Immature natural killer cell (primary cell): ENCODE data around the gene SCP2. TPM values are rescaled to one million over a fixed set of nuclear protein-coding genes. Genes with fewer than 3 reads are reported as not detected.

Experiments used
- DNase-seq, 3 donors: peaks; one replicate each; pipeline ENCODE4 v3.0.0; 2022; ENCODE audit warnings: mixed read lengths in 1 of 3
- H3K27ac Mint-ChIP-seq, 6 donors: one replicate each; pipeline ENCODE4 v1.8.0; 2020; ENCODE audit warnings: mixed read lengths in 6 of 6, mild to moderate bottlenecking in 5 of 6, inconsistent platforms in 4 of 6, moderate library complexity in 3 of 6
- H3K27me3 Mint-ChIP-seq, 3 donors: one replicate each; pipeline ENCODE4 v1.8.0; 2020 to 2021; ENCODE audit warnings: low read depth in 3 of 3, mild to moderate bottlenecking in 3 of 3, mixed read lengths in 3 of 3, moderate library complexity in 3 of 3, inconsistent platforms in 1 of 3
- H3K36me3 Mint-ChIP-seq, 3 donors: one replicate each; pipeline ENCODE4 v1.8.0; 2020; ENCODE audit warnings: mixed read lengths in 3 of 3, inconsistent platforms in 2 of 3, mild to moderate bottlenecking in 2 of 3
- H3K4me1 Mint-ChIP-seq, 2 donors: one replicate each; pipeline ENCODE4 v1.8.0; 2020; ENCODE audit warnings: inconsistent platforms in 2 of 2, mild to moderate bottlenecking in 2 of 2, mixed read lengths in 2 of 2, moderate library complexity in 1 of 2
- H3K4me3 Mint-ChIP-seq, 5 donors: one replicate each; pipeline ENCODE4 v1.8.0; 2020; ENCODE audit warnings: mild to moderate bottlenecking in 5 of 5, mixed read lengths in 5 of 5, inconsistent platforms in 3 of 5, moderate library complexity in 3 of 5
- H3K9me3 Mint-ChIP-seq, 6 donors: one replicate each; pipeline ENCODE4 v1.8.0; 2020; ENCODE audit warnings: mild to moderate bottlenecking in 6 of 6, mixed read lengths in 6 of 6, inconsistent platforms in 4 of 6, moderate library complexity in 3 of 6
- polyA plus RNA-seq, 3 donors: library from polyadenylated mRNA; unstranded; fragments of 300-500 nt; fragmentation: Illumina TruSeq; gene quantifications; one replicate each; pipeline ENCODE4 v1.2.3, GENCODE V29; 2021

SCP2 gene
- polyA plus RNA-seq, 3 donors from 2014 or later, result 257 to 343 (median 261) TPM

DNA sequence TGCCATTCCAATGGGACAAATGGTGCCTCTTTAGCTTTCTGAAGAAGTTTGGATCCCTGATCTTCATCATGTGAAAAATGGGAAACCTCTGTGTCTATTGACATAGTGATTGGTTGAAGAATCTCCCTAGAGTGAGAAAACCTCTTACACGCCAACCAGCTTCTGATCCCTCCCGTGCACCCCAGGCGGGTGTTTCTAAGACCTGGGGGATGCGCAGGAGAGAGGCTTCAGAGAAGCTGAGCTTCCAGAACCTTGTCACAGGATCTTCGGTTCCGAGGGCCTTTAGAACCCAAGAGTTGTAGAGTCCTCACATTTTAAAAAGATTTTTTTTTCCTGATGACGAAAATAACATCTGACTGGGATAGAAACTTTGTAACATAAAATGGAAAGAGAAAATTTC, 146.2 kb downstream of the SCP2 start:
- H3K4me3 Mint-ChIP-seq, result no peak overlapping the region
- H3K27me3 Mint-ChIP-seq, result peaks cover 0 to 9% (median 1%) of the 10 kb centered on the region in 3 donors
- H3K4me1 Mint-ChIP-seq, result peaks cover 0 to 6% of the 10 kb centered on the region in 2 donors
- DNase-seq, result no peak
- peaks cover 0 to 3% (median 0%) of the 10 kb centered on the region in 3 donors for H3K36me3 Mint-ChIP-seq
- H3K9me3 Mint-ChIP-seq, result no peaks in the 10 kb centered on the region
- H3K27ac Mint-ChIP-seq, result no peak overlapping the region

DNA sequence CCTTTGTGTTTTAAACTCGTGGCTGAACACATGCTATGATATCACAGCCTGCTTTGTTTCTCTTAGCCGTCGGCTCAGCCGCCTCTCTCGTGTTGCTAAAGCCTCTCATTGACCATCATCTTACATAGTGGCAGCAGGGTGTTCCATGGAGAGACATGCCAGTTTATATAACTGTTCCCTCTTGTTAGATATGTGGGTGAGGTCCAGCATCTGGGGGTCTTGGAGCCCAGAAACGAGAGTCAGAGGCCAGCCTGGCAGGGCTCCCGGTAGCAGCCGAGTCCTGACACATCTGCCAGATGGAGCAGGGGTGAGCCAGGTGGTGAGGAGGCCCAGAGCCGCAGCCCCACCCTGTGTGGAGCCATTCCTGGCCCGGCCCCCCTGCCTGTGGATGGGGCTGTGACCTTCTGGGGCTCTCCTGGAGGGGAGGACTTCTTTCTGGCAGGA, 146.8 kb downstream of the SCP2 start:
- H3K4me1 Mint-ChIP-seq, result peaks cover 0 to 6% of the 10 kb centered on the region in 2 donors
- no peak overlapping the region for H3K27ac Mint-ChIP-seq
- peaks cover 0 to 9% (median 1%) of the 10 kb centered on the region in 3 donors for H3K27me3 Mint-ChIP-seq
- H3K9me3 Mint-ChIP-seq, result no peaks in the 10 kb centered on the region
- H3K4me3 Mint-ChIP-seq, result no peak overlapping the region
- DNase-seq, result no peak
- H3K36me3 Mint-ChIP-seq, result peaks cover 0 to 3% (median 0%) of the 10 kb centered on the region in 3 donors

DNA sequence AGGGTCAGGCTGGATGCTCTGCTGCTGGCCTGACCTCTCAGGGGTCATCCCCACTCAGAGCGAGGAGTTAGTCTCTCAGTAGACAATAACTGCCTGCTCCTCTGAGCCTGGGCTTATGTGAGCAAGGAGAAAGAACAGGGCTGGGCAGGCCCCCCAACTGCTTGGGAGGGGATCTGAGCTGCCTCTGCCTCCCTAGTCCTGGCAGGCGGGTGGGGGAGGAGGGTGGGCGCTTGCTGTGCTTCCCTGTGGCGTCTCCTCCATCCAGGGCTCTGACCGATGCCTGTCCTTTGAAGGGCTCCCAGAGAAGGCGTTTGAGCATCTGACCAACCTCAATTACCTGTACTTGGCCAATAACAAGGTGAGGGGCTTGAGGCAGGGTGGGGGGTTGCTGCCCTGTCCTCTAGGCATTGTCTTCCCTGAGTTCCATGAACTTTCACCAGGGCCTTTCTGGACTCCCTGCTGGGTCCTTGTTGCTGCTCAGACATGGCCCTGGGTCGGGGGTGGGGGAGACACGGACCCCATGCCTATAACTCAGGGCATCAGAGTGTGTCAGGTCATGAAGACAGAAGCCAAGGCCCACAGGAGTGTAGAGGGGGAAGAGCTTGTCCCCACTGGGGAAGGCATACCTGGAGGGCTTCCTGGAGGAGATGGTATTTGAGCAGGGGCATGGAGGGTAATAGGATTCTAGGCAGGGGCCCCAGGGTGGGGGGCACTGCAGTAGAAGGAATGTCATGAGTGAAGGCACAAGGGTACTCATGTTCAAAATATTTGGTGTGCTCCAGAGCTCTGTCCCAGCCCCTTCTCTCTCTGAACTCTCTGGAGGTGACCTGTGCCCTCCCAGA, 147.5 kb downstream of the SCP2 start:
- H3K27me3 Mint-ChIP-seq, result peaks cover 0 to 8% (median 1%) of the 10 kb centered on the region in 3 donors
- peaks cover 0 to 3% (median 0%) of the 10 kb centered on the region in 3 donors for H3K36me3 Mint-ChIP-seq
- H3K4me3 Mint-ChIP-seq, result no peak overlapping the region
- no peaks in the 10 kb centered on the region for H3K9me3 Mint-ChIP-seq
- H3K27ac Mint-ChIP-seq, result peak overlapping the region in 1 of 6 donors; percentile 9
- DNase-seq, result no peak
- peaks cover 0 to 6% of the 10 kb centered on the region in 2 donors for H3K4me1 Mint-ChIP-seq

DNA sequence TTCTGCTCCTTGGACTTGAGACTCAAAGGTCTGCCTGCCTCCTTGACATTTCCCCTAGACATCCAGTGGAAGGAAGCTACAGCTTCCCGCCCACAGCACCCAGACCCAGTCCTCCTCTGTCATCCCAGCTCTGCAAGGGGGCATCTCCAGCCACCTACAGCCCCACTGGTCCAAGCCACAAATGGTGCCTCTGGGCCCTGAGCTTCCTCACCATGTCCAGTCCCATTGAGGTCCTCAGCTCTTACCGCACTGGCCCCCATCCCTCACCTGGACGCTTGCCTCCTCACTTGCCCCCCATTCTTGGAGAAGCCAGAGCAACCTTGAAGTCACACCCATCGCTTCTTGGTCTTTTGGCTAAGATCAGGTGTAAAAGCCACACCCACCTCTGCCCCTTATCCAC, 148.1 kb downstream of the SCP2 start:
- no peak overlapping the region for H3K4me3 Mint-ChIP-seq
- peak overlapping the region in 1 of 6 donors; percentile 9 for H3K27ac Mint-ChIP-seq
- H3K36me3 Mint-ChIP-seq, result peaks cover 0 to 3% (median 0%) of the 10 kb centered on the region in 3 donors
- peaks cover 0 to 8% (median 1%) of the 10 kb centered on the region in 3 donors for H3K27me3 Mint-ChIP-seq
- no peak for DNase-seq
- H3K9me3 Mint-ChIP-seq, result no peaks in the 10 kb centered on the region
- H3K4me1 Mint-ChIP-seq, result peaks cover 0 to 6% of the 10 kb centered on the region in 2 donors

GRCh38 chr1:53075761-53076163, 148.7 kb downstream of the SCP2 start:
- Mint-ChIP-seq H3K4me3 (no peak overlapping the region), H3K36me3 (peaks cover 0 to 3% (median 0%) of the 10 kb centered on the region in 3 donors), H3K9me3 (no peaks in the 10 kb centered on the region), H3K4me1 (peaks cover 0 to 6% of the 10 kb centered on the region in 2 donors), H3K27ac (no peak overlapping the region), H3K27me3 (peaks cover 0 to 8% (median 1%) of the 10 kb centered on the region in 3 donors)
- DNase-seq, result no peak

GRCh38 chr1:53076165-53076564, 149.1 kb downstream of the SCP2 start:
- no peak for DNase-seq
- peaks cover 0 to 3% (median 0%) of the 10 kb centered on the region in 3 donors for H3K36me3 Mint-ChIP-seq
- H3K4me3 Mint-ChIP-seq, result no peak overlapping the region
- peaks cover 0 to 6% of the 10 kb centered on the region in 2 donors for H3K4me1 Mint-ChIP-seq
- H3K27me3 Mint-ChIP-seq, result peaks cover 0 to 7% (median 1%) of the 10 kb centered on the region in 3 donors
- H3K27ac Mint-ChIP-seq, result no peak overlapping the region
- H3K9me3 Mint-ChIP-seq, result no peaks in the 10 kb centered on the region

DNA sequence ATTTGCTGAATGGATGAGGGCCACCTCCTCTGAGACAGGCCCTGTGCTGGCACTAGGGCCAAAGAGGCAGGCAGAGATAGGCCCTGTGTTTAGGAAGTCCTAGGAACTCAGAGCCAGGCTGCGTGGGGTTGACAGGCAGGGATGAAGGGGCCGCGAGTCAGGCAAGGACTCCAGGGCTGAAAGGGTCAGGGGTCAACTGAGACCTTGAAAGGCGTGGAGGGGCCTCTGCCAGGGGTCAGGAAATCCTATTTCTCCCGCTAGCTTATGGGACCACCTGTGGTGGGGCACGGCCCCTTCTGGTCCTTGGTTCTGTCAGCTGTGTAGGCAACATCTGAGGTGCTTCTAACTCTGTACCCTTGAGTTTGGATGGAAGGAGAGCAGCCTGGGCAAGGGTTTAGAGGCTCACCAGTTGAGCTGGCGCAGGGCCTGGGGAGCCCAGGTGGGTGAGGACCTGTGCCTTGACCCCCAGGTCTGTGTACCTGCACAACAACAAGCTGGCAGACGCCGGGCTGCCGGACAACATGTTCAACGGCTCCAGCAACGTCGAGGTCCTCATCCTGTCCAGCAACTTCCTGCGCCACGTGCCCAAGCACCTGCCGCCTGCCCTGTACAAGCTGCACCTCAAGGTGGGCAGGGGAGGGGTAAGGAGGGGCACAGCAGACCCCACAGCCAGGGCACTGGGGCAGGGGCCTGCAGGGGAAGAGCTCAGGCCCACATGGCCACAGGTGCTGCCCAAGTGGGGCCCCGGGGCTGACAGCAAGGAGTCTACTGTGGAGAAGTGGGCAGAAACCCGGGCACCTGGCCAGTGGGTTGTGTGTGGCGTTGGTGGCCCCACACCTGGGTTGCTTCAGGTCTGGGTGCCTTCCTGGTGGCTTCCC, 149.9 kb downstream of the SCP2 start:
- Mint-ChIP-seq H3K9me3 (no peaks in the 10 kb centered on the region), H3K27ac (no peak overlapping the region), H3K4me3 (no peak overlapping the region), H3K27me3 (peaks cover 0 to 4% (median 1%) of the 10 kb centered on the region in 3 donors), H3K36me3 (no peaks in the 10 kb centered on the region), H3K4me1 (peaks cover 0 to 6% of the 10 kb centered on the region in 2 donors)
- DNase-seq, result no peak

- Mint-ChIP-seq H3K36me3 (no peaks in the 10 kb centered on the region), H3K4me3 (no peak overlapping the region), H3K27ac (no peak overlapping the region), H3K27me3 (peaks cover 0 to 4% (median 1%) of the 10 kb centered on the region in 3 donors), H3K4me1 (peaks cover under 1 to 9% of the 10 kb centered on the region in 2 donors), H3K9me3 (no peaks in the 10 kb centered on the region)
- DNase-seq, result no peak
Observed at GRCh38 chr1:53077599-53077965, 150.5 kb downstream of the SCP2 start.

GRCh38 chr1:53078333-53079101, 151.4 kb downstream of the SCP2 start:
- no peak for DNase-seq
- peaks cover 9 to 19% of the 10 kb centered on the region in 2 donors for H3K4me1 Mint-ChIP-seq
- H3K9me3 Mint-ChIP-seq, result no peaks in the 10 kb centered on the region
- H3K27ac Mint-ChIP-seq, result no peak overlapping the region
- no peaks in the 10 kb centered on the region for H3K36me3 Mint-ChIP-seq
- H3K27me3 Mint-ChIP-seq, result peaks cover 1 to 4% (median 1%) of the 10 kb centered on the region in 3 donors
- no peak overlapping the region for H3K4me3 Mint-ChIP-seq

- no peak overlapping the region for H3K27ac Mint-ChIP-seq
Observed at GRCh38 chr1:53079251-53079650, 152.2 kb downstream of the SCP2 start.

DNA sequence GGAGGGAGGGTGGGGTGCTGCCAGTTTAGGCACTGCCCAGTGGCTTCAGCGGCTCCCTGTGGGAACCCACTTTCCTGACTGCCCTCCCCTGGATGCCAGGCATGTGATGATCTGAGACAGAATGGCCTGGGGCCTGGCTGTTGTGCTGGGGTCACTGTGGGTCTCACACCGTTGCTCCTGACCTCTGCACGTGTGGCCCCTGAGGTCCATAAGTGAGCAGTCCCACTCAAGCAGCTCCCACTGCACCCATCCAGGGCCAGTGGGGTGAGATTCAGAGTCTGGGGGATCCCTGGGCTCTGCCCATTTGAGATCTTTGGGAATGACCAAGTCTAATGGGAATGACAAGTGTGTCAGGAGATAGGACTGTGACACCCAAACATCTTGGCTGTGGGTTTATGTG, 153.0 kb downstream of the SCP2 start:
- H3K36me3 Mint-ChIP-seq, result no peaks in the 10 kb centered on the region

More at GRCh38 chr1:53079251-53079650, 152.2 kb downstream of the SCP2 start:
- peaks cover 13 to 25% of the 10 kb centered on the region in 2 donors for H3K4me1 Mint-ChIP-seq
- H3K27me3 Mint-ChIP-seq, result peaks cover 3 to 4% (median 3%) of the 10 kb centered on the region in 3 donors
- no peaks in the 10 kb centered on the region for H3K9me3 Mint-ChIP-seq
- H3K36me3 Mint-ChIP-seq, result no peaks in the 10 kb centered on the region
- H3K4me3 Mint-ChIP-seq, result no peak overlapping the region
- DNase-seq, result no peak

GRCh38 chr1:53080769-53081168, 153.7 kb downstream of the SCP2 start:
- Mint-ChIP-seq H3K27me3 (peaks cover 3 to 8% (median 6%) of the 10 kb centered on the region in 3 donors), H3K4me3 (no peak overlapping the region), H3K36me3 (no peaks in the 10 kb centered on the region), H3K4me1 (peaks cover 22 to 29% of the 10 kb centered on the region in 2 donors), H3K9me3 (no peaks in the 10 kb centered on the region), H3K27ac (no peak overlapping the region)
- no peak for DNase-seq

More for the DNA sequence above, 153.0 kb downstream of the SCP2 start:
- Mint-ChIP-seq H3K4me3 (no peak overlapping the region), H3K27me3 (peaks cover 3 to 9% (median 4%) of the 10 kb centered on the region in 3 donors), H3K9me3 (no peaks in the 10 kb centered on the region), H3K27ac (no peak overlapping the region), H3K4me1 (peaks cover 21 to 31% of the 10 kb centered on the region in 2 donors)
- DNase-seq, result no peak

- peaks cover 22 to 29% of the 10 kb centered on the region in 2 donors for H3K4me1 Mint-ChIP-seq
- H3K4me3 Mint-ChIP-seq, result no peak overlapping the region
- no peak overlapping the region for H3K27ac Mint-ChIP-seq
- peaks cover 3 to 8% (median 6%) of the 10 kb centered on the region in 3 donors for H3K27me3 Mint-ChIP-seq
- DNase-seq, result no peak
- no peaks in the 10 kb centered on the region for H3K9me3 Mint-ChIP-seq
- no peaks in the 10 kb centered on the region for H3K36me3 Mint-ChIP-seq
Observed at GRCh38 chr1:53081384-53082066, 154.4 kb downstream of the SCP2 start.
